ENCODE measurements around the gene TXLNA. TPM values are rescaled to one million over a fixed set of nuclear protein-coding genes. Genes with fewer than 3 reads are reported as not detected.
A peak's percentile ranks its signal among the peaks of the same experiment; 100 is the strongest.

Gene TXLNA
- total and polyA plus RNA-seq, 8 donors: 13.6 to 29.3 (median 17.3) TPM

DNA sequence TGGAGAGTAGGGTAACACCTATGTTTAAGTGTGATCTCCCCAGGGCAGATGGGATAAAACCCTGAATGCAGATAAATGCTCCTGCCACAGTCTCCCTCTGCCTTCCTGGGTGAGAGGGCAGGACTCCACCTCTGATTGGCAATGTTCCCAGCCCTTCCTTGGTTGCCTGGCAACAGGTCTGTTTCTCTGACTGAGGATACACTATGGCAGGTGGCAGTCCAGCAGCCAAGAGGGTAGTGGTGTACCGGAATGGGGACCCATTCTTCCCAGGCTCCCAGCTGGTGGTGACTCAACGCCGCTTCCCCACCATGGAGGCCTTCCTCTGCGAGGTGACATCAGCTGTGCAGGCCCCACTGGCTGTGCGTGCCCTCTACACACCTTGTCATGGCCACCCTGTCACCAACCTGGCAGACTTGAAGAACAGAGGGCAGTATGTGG lies 29.4 kb downstream of the TXLNA start, which contains the start of gene DCDC2B:
TSS of gene DCDC2B (plus strand) at position 199 of the 438 bp plus-strand sequence. CDS start at position 204, 5 bp downstream.
- no peaks in the 10 kb centered on the region for H3K36me3 ChIP-seq
- TF ChIP-seq CTCF (IDR thresholded peaks at IDR 0.05): no peak
- DNase-seq (peak; percentile 76 to 89 (median 84)), FAIRE-seq (no peak), ATAC-seq (peak; percentile 37 to 56 (median 56))
- H3K9me3 ChIP-seq: no peaks in the 10 kb centered on the region
- H3K4me3 ChIP-seq: no peak within 1 kb of the TSS
- WGBS, 2 donors: 60% methylated on average over 5 of the region's 5 CpGs
- H3K27me3 ChIP-seq: no peaks in the 10 kb centered on the region
- H3K4me1 ChIP-seq: peaks cover 0 to 7% (median 3%) of the 10 kb centered on the region in 3 donors
- no peak within 1 kb of the TSS for H3K27ac ChIP-seq
- intact Hi-C loops (cut with DNase I): no loop called here

DNA sequence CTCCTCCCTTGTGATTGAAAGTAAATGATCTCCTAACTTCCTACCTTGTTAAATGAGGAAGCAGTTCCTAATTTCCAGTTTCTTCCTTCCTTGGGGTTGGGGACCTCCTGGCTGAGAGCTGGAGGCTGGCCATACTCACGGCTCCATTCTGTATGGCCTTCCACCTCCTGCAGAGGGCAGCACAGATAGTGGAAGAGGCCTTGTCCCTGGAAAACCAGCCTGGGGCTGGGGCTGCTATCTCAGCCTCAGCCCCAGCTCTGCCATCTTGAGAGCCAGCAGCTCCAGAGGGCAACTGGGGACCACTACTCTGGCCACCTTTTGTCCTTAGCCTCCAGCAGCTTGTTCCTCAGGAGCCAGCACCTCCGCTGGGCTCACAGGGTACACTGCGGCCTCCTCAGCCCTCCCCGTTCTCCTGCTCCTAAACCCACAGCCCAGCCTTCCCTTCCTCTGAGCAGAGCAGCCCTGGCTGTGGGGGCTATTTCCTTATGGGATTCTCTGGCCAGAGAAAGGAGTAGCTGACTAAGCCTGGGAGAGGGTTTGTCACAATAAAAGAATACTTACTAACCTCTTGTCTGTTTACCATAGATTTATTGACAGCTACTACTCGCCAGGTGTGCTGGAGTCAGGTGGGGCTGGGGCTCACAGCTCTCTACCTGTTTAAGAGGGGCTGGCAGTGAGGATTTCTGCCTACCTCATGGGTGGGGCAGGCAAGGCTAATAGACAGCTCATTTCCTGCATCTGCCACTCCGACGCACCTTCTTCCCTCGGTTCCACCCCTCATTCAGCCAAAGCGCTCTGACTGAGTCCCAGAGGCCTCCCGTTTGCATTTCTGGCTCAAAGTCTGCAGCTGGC lies 36.4 kb downstream of the TXLNA start:
- Histone ChIP-seq H3K27me3 (no peaks in the 10 kb centered on the region), H3K9me3 (no peaks in the 10 kb centered on the region), H3K36me3 (peaks cover 0 to 10% (median 0%) of the 10 kb centered on the region in 3 donors), H3K4me3 (no peak overlapping the region), H3K4me1 (peaks cover under 1 to 2% (median under 1%) of the 10 kb centered on the region in 3 donors), H3K27ac (no peak overlapping the region)
- intact Hi-C loops (cut with DNase I): no loop called here
- FAIRE-seq (no peak), DNase-seq (peak in 4 of 6 donors; percentile 45 to 68 (median 57)), ATAC-seq (peak; percentile 66 to 96 (median 90))
- TF ChIP-seq CTCF (IDR thresholded peaks at IDR 0.05): peak; percentile 46 to 68 (median 62)
- 73 to 80% methylated on average over 10 of the region's 10 CpGs for WGBS, 2 donors

DNA sequence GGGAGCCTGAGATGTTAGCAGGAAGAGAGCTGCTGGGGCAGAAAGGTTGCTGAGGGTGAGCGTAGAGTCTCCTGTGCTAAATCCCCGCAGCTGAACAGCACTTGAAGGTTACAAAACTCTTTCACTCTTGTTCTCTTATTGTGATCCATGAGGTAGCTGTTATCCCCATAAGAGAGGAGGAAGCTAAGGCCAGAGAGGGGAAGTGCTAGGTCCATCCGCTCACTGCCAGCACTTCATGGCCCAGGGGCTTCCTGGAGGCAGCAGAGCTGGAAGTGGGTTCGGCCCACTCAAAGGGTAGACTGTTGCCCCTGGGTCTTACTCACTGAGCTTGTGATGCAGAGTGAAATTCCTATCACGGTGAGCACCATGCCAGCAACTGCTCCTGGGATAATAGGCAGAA lies 37.1 kb downstream of the TXLNA start:
- H3K27me3 ChIP-seq: no peaks in the 10 kb centered on the region
- intact Hi-C loops (cut with DNase I): no loop called here
- TF ChIP-seq CTCF (IDR thresholded peaks at IDR 0.05): no peak
- WGBS, 2 donors: 86 to 89% methylated on average over 5 of the region's 5 CpGs
- H3K9me3 ChIP-seq: no peaks in the 10 kb centered on the region
- peaks cover 0 to 10% (median 0%) of the 10 kb centered on the region in 3 donors for H3K36me3 ChIP-seq
- H3K4me3 ChIP-seq: no peak overlapping the region
- peaks cover 7 to 9% (median 8%) of the 10 kb centered on the region in 3 donors for H3K4me1 ChIP-seq
- H3K27ac ChIP-seq: no peak overlapping the region
- no peak for DNase-seq
- no peak for ATAC-seq
- FAIRE-seq: no peak

- Histone ChIP-seq H3K4me1 (peaks cover 7 to 20% (median 15%) of the 10 kb centered on the region in 3 donors), H3K36me3 (peaks cover 0 to 10% (median 0%) of the 10 kb centered on the region in 3 donors), H3K27me3 (no peaks in the 10 kb centered on the region), H3K4me3 (no peak overlapping the region), H3K9me3 (no peaks in the 10 kb centered on the region), H3K27ac (no peak overlapping the region)
- WGBS, 2 donors: 78 to 81% methylated on average over 6 to 7 of the region's 7 CpGs
- FAIRE-seq (no peak), ATAC-seq (no peak), DNase-seq (no peak)
- intact Hi-C loops (cut with DNase I): no loop called here
- TF ChIP-seq CTCF (IDR thresholded peaks at IDR 0.05): no peak
Observed at GRCh38 chr1:32219022-32219421, 39.5 kb downstream of the TXLNA start.

Measured in pancreas (tissue), 10 donors.